Neural cell (in vitro differentiated cells): Measurements from ENCODE around the gene PCNX1. TPM values are rescaled to one million over a fixed set of nuclear protein-coding genes. Genes with fewer than 3 reads are reported as not detected.

Source experiments
- H2AFZ ChIP-seq: fragments of 200-600, 300-800 bp; sonication (generic), shearing (Covaris generic); 2 replicates; pipeline ENCODE4 v1.6.0; 2014; ENCODE audit warnings: low read depth, mild to moderate bottlenecking, antibody characterized with exemption, low read length, moderate library complexity
- H3F3A ChIP-seq: fragments of 200-600 bp; shearing (Covaris generic); 2 replicates; pipeline ENCODE4 v1.6.1; 2016; ENCODE audit warnings: mild to moderate bottlenecking, moderate library complexity, mixed read lengths, antibody characterized with exemption, low read length; ENCODE audit not compliant: insufficient read depth, poor library complexity, severe bottlenecking
- H3K27ac ChIP-seq: fragments of 200-600, 300-800 bp; sonication (generic), shearing (Covaris generic); 2 replicates; pipeline ENCODE4 v1.5.1; 2014; ENCODE audit warnings: mild to moderate bottlenecking, low read length, moderate library complexity
- H3K27me3 ChIP-seq: fragments of 300-800, 200-600 bp; sonication (generic), shearing (Covaris generic); 2 replicates; pipeline ENCODE4 v1.6.0; 2014; ENCODE audit warnings: mild to moderate bottlenecking, low read depth, low read length, moderate library complexity; ENCODE audit not compliant: insufficient read depth
- H3K36me3 ChIP-seq: fragments of 300-800, 200-600 bp; sonication (generic), shearing (Covaris generic); 2 replicates; pipeline ENCODE4 v1.5.1; 2014; ENCODE audit warnings: mild to moderate bottlenecking, antibody characterized with exemption, low read length, moderate library complexity; ENCODE audit not compliant: insufficient read depth
- H3K4me2 ChIP-seq: fragments of 300-800, 200-600 bp; sonication (generic), shearing (Covaris generic); 2 replicates; pipeline ENCODE4 v1.6.0; 2014; ENCODE audit warnings: mild to moderate bottlenecking, low read length
- H3K4me3 ChIP-seq: fragments of 300-800, 200-600 bp; sonication (generic), shearing (Covaris generic); 2 replicates; pipeline ENCODE4 v1.5.1; 2014; ENCODE audit warnings: mild to moderate bottlenecking, low read length, moderate library complexity
- H3K79me2 ChIP-seq: fragments of 200-600 bp; shearing (Covaris generic); replicated peaks from 2 replicates; pipeline ENCODE4 v1.6.0; 2014; ENCODE audit warnings: mild to moderate bottlenecking, low read length, moderate library complexity; ENCODE audit not compliant: insufficient read depth
- H3K9ac ChIP-seq: fragments of 300-800, 200-600 bp; sonication (generic), shearing (Covaris generic); 2 replicates; pipeline ENCODE4 v1.6.1; 2016; ENCODE audit warnings: mild to moderate bottlenecking, low read length, mixed read lengths
- H3K9me2 ChIP-seq: fragments of 200-600 bp; shearing (Covaris generic); 2 replicates; pipeline ENCODE4 v1.6.1; 2016; ENCODE audit warnings: mild to moderate bottlenecking, low read length, mixed read lengths; ENCODE audit not compliant: insufficient read depth
- H3K9me3 ChIP-seq: fragments of 200-600, 300-800 bp; sonication (generic), shearing (Covaris generic); 2 replicates; pipeline ENCODE4 v1.6.1; 2016; ENCODE audit warnings: mild to moderate bottlenecking, mixed run types, low read length, moderate library complexity, mixed read lengths
- H4K20me1 ChIP-seq: fragments of 200-600 bp; shearing (Covaris generic); 2 replicates; pipeline ENCODE4 v1.6.1; 2016; ENCODE audit warnings: mild to moderate bottlenecking, mixed run types; ENCODE audit not compliant: insufficient read depth
- EP300 ChIP-seq: fragments of 450-650 bp; conservative IDR thresholded peaks from 2 replicates; pipeline ENCODE4 v1.6.1; 2014; ENCODE audit warnings: antibody characterized with exemption, mild to moderate bottlenecking, moderate library complexity; ENCODE audit not compliant: poor library complexity, severe bottlenecking
- EZH2 ChIP-seq: fragments of 200-600, 300-800 bp; shearing (Covaris generic), sonication (generic); IDR thresholded peaks from 2 replicates; pipeline ENCODE4 v1.6.1; 2014; ENCODE audit warnings: antibody characterized with exemption, low read length, borderline replicate concordance, mild to moderate bottlenecking; ENCODE audit not compliant: insufficient read depth, poor library complexity, severe bottlenecking
- MXI1 ChIP-seq: fragments of 450-650 bp; conservative IDR thresholded peaks from 2 replicates; pipeline ENCODE4 v1.6.1; 2014; ENCODE audit warnings: antibody characterized with exemption, mild to moderate bottlenecking; ENCODE audit not compliant: poor library complexity, severe bottlenecking
- POLR2AphosphoS5 ChIP-seq: IDR thresholded peaks from 2 replicates; pipeline ENCODE4 v1.6.1; 2012
- RAD21 ChIP-seq: fragments of 450-650 bp; conservative IDR thresholded peaks from 2 replicates; pipeline ENCODE4 v1.6.1; 2014; ENCODE audit warnings: antibody characterized with exemption, mild to moderate bottlenecking, moderate library complexity
- SMC3 ChIP-seq: fragments of 450-650 bp; conservative IDR thresholded peaks from 2 replicates; pipeline ENCODE4 v1.6.1; 2014; ENCODE audit warnings: antibody characterized with exemption, mild to moderate bottlenecking, moderate library complexity; ENCODE audit not compliant: poor library complexity
- TAF1 ChIP-seq: IDR thresholded peaks from 2 replicates; pipeline ENCODE4 v1.6.1; 2012; ENCODE audit warnings: low read depth
- polyA plus RNA-seq: library from polyadenylated mRNA; depleted of rRNA; stranded (reverse); fragments of >200 nt; gene quantifications from 2 replicates; pipeline ENCODE4 v1.2.3, GENCODE V29; 2014
- TF ChIP-seq, protein P1 (sequence below): fragments of 450-650 bp; IDR thresholded peaks from 2 replicates; pipeline ENCODE4 v1.5.1; 2014; ENCODE audit warnings: antibody characterized with exemption, mild to moderate bottlenecking, moderate library complexity; ENCODE audit not compliant: poor library complexity, severe bottlenecking
- TF ChIP-seq, protein P2 (sequence below): IDR thresholded peaks from 2 replicates; pipeline ENCODE4 v1.6.1; 2012; ENCODE audit warnings: borderline replicate concordance

The PCNX1 gene
- polyA plus RNA-seq, 1 donor from 2014 or later = 23.7 TPM

DNA sequence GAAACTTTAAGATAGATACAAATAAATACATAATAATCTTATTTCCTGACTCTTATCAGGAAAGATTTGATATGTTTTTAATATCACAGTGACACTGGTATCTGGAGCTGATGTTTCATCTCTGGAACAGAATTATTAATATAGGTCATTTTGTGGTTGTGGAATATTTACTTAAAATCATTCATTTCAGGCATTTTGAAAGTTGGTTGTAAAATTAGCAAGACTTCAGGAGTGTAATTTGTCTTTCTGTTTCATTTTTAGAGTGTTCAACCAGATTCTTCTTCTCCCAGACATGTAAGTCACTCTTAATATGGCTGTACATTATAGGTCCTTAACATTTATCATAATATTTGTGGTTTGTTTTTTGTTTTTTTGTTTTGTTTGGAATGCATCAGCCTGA is 115.7 kb downstream of the PCNX1 start:
- H3K79me2 ChIP-seq = no peaks in the 10 kb centered on the region
- H3K27ac ChIP-seq = no peak overlapping the region
- H3K9ac ChIP-seq = no peak overlapping the region
- H4K20me1 ChIP-seq = no peaks in the 10 kb centered on the region
- no peaks in the 10 kb centered on the region for H3K27me3 ChIP-seq
- H3K9me2 ChIP-seq = no peaks in the 10 kb centered on the region
- no peak overlapping the region for H3K4me2 ChIP-seq
- H3K4me3 ChIP-seq = no peak overlapping the region
- peaks cover 5% of the 10 kb centered on the region for H3K36me3 ChIP-seq
- no peak for TF ChIP-seq TAF1
- no peak for TF ChIP-seq MXI1
- H2AFZ ChIP-seq = no peak overlapping the region
- no peaks in the 10 kb centered on the region for H3K9me3 ChIP-seq
- H3F3A ChIP-seq = no peaks in the 10 kb centered on the region

DNA sequence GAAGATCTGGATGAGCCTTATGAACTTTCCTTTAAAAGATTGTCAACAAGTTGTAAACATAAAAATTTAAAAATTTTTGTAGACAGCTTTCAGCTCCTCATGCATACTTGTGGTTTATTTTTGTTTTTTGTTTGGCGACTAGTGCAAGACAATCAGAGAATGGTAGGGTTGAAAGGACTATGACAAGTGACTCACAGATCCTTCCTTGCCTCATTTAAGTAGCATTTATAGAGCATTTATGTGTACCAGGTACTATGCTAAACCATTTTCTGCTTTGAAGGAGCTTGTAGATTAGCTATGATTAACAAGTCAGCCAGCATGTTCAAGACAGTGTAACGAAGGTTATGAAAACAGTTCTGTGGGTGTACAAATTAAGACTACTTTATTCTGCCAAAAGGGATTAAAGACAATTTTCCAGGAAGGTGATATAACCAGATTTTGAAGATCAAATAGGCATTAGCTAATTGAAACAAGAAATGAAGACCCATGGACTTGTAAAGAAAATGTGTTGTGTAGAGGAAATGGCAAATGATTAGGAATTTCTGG is 122.0 kb downstream of the PCNX1 start:
- H3F3A ChIP-seq = no peaks in the 10 kb centered on the region
- no peak overlapping the region for H3K4me3 ChIP-seq
- no peaks in the 10 kb centered on the region for H4K20me1 ChIP-seq
- no peak overlapping the region for H3K27ac ChIP-seq
- H3K36me3 ChIP-seq = peaks cover 3% of the 10 kb centered on the region
- H3K79me2 ChIP-seq = no peaks in the 10 kb centered on the region
- no peak for TF ChIP-seq TAF1
- TF ChIP-seq EZH2 = no peak
- TF ChIP-seq, protein P1, sequence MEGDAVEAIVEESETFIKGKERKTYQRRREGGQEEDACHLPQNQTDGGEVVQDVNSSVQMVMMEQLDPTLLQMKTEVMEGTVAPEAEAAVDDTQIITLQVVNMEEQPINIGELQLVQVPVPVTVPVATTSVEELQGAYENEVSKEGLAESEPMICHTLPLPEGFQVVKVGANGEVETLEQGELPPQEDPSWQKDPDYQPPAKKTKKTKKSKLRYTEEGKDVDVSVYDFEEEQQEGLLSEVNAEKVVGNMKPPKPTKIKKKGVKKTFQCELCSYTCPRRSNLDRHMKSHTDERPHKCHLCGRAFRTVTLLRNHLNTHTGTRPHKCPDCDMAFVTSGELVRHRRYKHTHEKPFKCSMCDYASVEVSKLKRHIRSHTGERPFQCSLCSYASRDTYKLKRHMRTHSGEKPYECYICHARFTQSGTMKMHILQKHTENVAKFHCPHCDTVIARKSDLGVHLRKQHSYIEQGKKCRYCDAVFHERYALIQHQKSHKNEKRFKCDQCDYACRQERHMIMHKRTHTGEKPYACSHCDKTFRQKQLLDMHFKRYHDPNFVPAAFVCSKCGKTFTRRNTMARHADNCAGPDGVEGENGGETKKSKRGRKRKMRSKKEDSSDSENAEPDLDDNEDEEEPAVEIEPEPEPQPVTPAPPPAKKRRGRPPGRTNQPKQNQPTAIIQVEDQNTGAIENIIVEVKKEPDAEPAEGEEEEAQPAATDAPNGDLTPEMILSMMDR = no peak
- TF ChIP-seq, protein P2, sequence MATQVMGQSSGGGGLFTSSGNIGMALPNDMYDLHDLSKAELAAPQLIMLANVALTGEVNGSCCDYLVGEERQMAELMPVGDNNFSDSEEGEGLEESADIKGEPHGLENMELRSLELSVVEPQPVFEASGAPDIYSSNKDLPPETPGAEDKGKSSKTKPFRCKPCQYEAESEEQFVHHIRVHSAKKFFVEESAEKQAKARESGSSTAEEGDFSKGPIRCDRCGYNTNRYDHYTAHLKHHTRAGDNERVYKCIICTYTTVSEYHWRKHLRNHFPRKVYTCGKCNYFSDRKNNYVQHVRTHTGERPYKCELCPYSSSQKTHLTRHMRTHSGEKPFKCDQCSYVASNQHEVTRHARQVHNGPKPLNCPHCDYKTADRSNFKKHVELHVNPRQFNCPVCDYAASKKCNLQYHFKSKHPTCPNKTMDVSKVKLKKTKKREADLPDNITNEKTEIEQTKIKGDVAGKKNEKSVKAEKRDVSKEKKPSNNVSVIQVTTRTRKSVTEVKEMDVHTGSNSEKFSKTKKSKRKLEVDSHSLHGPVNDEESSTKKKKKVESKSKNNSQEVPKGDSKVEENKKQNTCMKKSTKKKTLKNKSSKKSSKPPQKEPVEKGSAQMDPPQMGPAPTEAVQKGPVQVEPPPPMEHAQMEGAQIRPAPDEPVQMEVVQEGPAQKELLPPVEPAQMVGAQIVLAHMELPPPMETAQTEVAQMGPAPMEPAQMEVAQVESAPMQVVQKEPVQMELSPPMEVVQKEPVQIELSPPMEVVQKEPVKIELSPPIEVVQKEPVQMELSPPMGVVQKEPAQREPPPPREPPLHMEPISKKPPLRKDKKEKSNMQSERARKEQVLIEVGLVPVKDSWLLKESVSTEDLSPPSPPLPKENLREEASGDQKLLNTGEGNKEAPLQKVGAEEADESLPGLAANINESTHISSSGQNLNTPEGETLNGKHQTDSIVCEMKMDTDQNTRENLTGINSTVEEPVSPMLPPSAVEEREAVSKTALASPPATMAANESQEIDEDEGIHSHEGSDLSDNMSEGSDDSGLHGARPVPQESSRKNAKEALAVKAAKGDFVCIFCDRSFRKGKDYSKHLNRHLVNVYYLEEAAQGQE = no peak
- no peak for TF ChIP-seq POLR2AphosphoS5
- TF ChIP-seq EP300 = no peak
- no peak for TF ChIP-seq SMC3
- TF ChIP-seq RAD21 = no peak
- TF ChIP-seq MXI1 = no peak
- H3K27me3 ChIP-seq = no peaks in the 10 kb centered on the region
- no peak overlapping the region for H3K4me2 ChIP-seq
- H3K9ac ChIP-seq = no peak overlapping the region
- no peaks in the 10 kb centered on the region for H3K9me2 ChIP-seq
- no peak overlapping the region for H2AFZ ChIP-seq
- H3K9me3 ChIP-seq = no peaks in the 10 kb centered on the region

DNA sequence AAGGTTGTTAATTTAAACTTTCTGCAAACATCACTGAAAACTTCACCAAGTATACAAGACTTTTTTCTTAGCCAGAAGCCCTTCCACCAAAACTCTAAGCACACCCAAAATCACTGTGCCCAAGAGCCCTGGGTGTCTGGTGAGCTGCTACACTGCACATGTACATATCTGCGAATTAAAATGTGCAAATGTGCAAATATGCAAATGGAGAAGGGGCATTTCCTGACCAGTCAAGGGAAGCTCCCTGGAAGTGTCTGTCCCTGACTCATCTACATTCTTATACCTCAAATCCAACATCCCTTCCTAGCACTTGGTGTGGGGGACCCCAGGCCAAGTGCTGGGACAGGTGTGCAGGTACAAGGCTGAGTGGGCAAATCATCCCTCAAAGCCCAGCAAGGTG is 123.7 kb downstream of the PCNX1 start:
- no peak for TF ChIP-seq TAF1
- no peak for TF ChIP-seq RAD21
- TF ChIP-seq, protein P2 = no peak
- no peak for TF ChIP-seq SMC3
- TF ChIP-seq EZH2 = no peak
- no peak for TF ChIP-seq EP300
- TF ChIP-seq MXI1 = no peak
- no peaks in the 10 kb centered on the region for H3K36me3 ChIP-seq

More for the DNA sequence above, 123.7 kb downstream of the PCNX1 start:
- no peaks in the 10 kb centered on the region for H4K20me1 ChIP-seq
- no peak overlapping the region for H3K4me2 ChIP-seq
- no peaks in the 10 kb centered on the region for H3F3A ChIP-seq
- no peaks in the 10 kb centered on the region for H3K9me2 ChIP-seq
- H3K27ac ChIP-seq = no peak overlapping the region
- no peaks in the 10 kb centered on the region for H3K27me3 ChIP-seq
- no peaks in the 10 kb centered on the region for H3K9me3 ChIP-seq
- H2AFZ ChIP-seq = no peak overlapping the region
- H3K4me3 ChIP-seq = no peak overlapping the region
- no peak overlapping the region for H3K9ac ChIP-seq
- no peaks in the 10 kb centered on the region for H3K79me2 ChIP-seq
